ENCODE data around the gene MISP3.

MISP3 gene

DNA sequence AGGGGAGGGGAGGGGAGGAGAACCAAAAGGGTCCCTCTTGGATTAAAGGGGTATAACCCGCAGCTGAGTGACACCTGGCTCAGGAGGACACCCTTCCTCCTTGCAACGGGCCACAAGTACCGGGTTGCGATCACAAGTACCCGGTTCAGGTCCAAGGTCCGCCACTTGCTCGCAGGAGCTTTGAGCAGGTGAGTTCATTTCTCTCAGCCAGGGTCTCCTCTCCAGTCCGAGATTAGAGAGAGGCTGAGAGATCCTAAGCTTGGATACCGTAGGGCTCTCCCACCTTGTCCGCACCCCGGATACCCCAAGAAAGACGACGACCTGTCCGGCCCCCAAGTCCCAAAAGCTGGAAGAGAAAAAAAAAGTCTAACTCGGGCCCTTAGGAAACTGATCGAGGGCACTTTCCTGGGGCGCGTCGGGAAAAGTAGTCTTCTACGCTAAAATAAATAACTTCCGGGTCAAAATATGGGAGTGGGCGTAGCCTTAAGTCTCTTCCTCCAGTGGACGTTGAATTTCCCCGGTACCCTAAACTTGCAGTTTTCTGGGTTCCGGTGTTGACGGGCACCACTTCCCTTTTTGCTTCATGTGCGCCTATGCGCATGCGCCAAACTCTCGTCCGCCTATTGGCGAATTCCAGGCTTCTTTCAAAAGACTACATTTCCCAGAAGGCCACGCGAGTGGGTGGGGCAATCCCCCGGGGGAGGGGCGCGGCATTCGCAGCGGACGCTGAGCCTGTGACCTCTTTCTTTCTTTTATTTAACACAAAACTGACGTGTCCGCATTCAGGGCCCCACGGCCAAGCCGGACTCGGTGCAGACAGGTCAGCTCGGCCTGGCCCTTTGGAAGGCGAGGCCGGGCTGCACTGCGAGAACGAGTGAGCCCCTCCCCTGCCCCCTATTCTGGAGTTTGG lies 8.6 kb downstream of the MISP3 start:
- peak; percentile 99 for DNase-seq (ENCODE audit: low read depth)

DNA sequence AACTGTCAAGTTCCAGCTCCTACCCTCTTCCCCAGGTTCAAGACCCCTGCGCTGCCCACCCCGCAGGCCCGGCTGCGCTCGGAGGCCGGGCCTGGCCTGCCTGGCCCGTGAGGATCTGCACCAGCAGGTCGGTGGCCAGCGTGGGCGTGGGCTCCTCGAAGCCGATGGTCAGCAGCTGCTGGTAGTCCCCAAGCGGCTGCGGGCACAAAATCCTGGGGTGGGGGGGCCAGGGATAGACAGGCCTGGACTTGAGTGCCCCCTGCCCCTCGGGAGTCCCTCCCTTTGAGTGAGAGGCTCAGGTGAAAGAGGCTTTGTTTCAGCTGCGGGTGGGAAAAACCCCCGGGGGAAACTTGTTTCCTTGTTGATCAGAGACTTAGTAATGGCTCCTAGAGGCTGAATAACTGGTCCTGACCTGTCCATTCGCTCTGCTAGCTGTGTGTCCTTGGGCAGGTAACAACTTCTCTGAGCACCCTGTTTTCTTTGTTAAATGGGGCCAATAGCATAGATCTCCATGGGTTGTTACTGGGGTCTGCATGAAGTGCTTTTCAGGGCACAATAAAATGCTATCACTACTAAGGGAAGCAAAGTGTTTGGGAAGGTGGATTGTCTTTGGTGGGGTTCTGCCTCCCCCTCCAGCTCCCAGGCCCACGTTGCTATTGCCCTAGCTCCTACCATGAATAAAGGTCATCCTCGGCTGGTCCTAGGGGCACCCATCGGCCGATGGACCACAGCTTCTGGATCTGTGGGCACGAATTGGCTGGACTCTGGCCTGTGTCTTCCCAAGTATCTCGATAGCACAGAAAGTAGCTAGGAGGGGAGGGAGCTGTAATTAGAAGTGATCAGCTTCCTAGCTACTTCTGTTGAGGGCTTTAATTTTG lies 9.4 kb downstream of the MISP3 start:
- DNase-seq (ENCODE audit: low read depth): no peak

DNA sequence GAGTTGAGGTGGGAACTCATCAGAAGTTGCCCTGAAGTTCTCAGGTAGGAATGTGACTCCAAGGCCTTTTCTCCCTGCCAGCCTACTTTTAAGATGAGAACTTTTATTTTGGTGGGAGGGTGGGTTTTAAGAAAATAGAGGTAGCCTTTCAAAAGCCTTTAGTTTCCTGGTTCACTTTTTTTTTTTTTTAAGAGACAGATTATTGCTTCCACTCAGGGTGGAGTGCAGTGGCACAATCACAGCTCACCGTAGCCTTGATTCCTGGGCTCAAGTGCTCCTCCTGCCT lies 10.0 kb downstream of the MISP3 start:
- DNase-seq (ENCODE audit: low read depth): no peak

DNA sequence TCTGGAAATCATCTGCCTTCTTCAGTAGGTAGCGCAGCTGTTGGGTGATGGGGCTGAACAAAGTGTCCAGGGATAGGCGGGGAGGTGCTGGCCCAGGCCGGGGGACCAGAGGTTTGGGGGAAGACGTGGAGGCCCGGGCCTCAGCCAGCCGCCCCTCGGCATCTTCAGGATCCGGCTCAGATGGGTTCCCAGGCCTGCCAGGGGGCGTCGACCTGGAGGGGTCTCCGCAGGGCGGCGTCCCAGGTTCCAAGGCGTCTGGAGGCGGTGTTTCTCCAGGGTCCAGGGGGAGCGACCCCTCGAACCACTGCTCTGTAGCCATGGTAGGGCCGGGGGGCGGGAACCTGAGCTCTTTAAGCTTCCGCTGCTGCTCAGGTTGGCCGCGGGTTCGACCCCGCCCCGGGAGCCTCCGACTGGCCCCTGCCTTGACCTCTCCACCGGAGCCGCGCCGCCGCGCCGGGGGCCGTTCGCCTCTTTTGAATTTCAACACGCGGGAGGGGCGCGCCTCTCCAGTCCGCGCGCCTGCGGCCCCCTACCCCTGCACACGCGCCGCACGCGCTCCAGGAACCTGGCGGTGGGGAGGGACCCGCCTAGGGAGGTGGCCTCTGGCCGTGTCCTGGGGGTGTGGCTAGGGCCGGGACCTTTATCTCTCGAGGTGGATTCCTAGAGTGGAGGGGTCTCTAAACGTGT lies 12.9 kb downstream of the MISP3 start, which contains the start of gene C19orf67:
Gene C19orf67 (minus strand): TSS at position 475 of the 687 bp plus-strand sequence. CDS start 156 bp downstream, at position 319.
- no peak for DNase-seq (ENCODE audit: low read depth)

DNA sequence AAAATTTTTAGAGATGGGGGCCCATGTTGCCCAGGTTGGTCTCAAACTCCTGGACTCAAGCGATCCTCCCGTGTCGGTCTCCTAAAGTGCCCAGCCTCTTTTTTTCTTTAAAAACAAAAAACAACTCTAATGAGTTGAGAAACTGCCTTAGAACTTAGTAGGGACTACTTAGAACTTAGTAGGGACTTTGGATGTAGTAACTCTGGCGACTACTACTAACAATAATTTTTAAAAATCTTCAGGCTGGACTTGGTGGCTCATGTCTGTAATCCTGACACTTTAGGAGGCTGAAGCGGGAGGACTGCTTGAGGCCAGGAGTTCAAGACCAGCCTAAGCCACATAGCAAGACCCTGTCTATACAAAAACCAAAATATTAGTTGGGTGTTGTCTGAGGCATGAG lies 13.5 kb downstream of the MISP3 start:
- DNase-seq (ENCODE audit: low read depth): no peak

DNA sequence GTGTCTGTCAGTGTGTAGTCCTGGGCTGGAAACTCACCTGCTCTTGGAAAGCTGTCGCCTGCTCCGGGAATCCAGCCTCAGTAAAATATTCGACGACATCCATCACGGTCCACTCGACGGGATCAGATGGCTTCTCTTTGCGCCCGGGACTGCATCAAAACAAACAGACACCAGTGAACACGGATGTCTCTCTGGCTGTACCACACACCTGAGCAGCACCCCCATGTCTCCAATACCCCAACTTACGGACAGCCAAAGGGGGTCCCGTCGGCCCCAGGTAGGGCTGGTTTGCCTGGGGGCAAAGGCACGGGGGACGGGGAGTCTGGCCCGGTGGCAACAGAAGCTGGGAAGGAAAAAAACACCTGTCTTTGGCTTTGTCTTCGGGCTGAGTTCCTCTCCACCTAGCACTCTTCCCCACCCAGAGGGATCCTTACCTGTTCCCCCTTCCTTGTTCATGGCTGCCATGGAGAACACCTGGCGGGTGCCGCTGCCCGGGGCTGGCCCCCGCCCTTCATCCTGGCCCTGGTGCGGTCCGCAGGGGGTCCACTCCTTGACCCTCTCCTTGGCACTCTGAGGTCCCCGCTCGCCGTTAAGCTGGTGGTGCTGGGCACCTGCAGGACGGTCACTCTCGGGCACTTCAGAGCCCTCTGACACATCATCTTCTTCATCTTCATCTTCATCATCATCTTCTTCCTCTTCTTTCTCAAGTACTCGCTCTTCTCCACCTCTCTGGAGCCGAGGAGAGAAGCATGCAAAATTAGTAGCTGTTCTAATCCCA lies 16.2 kb downstream of the MISP3 start:
- DNase-seq (ENCODE audit: low read depth): no peak

DNA sequence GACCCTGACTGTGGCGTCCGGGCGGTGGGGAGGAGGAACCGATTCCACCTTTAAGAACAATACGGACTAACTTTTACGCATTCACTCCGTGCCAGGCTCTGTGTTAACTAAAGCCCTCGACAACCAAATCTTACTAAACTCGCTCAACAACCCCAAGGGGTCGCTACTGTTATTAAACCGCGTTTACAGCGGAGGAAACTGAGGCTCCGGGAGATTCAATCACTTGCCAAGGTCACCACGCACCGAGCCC lies 16.8 kb downstream of the MISP3 start:
- DNase-seq (ENCODE audit: low read depth): no peak

DNA sequence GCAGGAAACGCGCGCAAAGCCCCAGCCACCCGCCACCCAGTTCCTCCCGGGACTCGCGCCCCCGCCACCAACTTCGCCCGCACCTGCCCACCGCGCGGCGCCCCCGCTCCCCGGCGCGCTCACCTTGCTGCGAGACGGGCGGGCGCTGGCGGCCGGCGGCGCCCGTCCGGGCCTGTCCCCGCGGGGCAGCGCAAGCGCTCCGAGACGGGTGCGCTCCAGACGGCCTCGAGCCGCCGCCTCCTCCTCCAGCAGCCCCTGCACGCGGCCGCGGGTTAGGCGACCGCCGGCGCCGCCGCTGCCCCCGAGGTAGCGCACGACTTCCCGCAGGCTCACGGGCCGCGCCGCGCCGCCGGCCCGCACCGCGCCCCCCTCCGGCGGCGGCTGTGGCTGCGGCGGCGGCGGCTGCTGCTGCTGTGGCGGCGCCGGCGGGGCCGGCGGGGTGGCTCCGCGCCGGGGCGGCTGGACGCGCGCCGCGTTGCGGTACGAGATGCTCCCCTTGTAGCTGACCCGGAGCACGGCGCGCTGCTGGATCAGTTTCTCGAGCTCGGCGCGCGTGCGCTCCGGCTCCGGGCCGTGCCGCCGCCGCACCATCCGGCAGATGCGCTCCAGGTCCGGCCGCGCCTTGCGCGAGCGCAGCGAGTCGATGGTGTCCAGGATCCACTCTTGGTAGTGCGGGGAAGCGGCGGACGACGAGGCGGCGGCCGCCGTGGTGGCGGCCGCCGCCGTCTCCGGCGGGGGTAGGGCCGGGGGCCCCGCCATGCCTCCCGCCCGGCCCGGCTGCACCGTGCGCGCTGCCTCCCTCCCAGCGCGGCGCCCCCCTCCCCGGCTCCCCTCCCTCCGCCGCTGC lies 17.3 kb downstream of the MISP3 start:
- no peak for DNase-seq (ENCODE audit: low read depth)

DNA sequence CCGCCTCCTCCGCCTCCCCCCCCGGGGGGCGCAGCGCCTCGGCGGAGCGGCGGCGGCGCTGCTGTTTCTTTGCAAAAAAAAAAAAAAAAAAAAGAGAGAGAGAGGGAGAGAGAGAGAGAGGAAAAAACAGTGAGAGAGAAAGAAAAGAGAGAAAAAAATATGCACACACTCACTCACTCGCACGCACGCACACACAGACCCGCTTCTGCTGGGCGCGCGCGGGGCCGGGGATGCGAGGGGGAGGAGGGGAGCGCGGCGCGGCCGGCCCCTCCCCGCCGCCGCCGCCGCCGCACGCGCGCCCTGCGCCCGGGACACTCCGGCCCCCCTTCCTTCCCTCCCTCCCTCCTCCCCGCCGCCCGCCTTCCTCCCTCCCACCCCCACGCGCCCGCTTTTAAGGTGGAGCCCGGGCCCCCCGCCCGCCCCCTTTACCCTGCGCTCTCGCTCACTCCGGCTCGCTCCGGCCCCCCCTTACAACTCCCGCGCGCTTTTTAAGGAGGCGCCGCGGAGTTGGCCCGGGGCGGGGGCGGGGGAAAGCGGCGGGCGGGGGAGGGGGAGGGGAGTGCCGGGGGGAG lies 18.0 kb downstream of the MISP3 start, which contains the start of gene SAMD1:
Gene SAMD1 (minus strand): TSS at position 243 of the 572 bp plus-strand sequence.
- DNase-seq (ENCODE audit: low read depth): peak; percentile 62

DNA sequence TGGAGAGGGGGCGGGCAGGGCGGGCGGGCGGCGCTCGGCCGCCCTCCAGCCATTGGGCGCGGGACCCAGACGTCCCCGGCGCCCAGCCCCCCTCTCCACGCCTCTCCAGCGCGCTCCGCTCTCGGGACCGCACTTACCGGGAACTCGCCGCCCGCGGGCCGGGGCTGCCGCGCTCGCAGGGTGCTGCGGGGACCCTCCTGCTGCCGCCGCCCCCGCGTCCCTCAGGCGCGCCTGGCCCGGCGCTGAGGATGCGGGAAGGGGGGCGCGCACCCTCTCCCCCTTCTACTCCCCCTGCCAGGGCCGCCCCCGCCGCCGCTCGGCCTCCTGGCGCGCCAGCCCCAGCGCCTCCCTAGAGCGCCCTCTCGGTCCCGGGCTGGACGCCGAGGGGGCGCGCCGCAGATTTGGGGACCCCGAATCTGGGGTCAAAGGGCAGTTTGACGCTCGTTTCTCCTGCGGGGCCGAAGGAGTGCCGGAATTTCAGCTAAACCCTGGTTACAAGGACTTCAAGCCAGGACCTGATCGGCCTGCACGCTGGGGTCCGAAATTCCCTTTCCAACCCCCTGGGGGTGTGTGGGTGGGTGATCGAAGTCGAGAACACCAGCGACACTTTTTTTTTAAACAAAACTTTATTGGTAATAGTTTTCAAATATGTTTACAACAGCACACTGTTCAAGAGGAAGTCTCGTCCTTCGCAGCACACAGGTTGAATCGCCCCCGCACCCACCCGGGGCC lies 18.7 kb downstream of the MISP3 start:
- no peak for DNase-seq (ENCODE audit: low read depth)

DNA sequence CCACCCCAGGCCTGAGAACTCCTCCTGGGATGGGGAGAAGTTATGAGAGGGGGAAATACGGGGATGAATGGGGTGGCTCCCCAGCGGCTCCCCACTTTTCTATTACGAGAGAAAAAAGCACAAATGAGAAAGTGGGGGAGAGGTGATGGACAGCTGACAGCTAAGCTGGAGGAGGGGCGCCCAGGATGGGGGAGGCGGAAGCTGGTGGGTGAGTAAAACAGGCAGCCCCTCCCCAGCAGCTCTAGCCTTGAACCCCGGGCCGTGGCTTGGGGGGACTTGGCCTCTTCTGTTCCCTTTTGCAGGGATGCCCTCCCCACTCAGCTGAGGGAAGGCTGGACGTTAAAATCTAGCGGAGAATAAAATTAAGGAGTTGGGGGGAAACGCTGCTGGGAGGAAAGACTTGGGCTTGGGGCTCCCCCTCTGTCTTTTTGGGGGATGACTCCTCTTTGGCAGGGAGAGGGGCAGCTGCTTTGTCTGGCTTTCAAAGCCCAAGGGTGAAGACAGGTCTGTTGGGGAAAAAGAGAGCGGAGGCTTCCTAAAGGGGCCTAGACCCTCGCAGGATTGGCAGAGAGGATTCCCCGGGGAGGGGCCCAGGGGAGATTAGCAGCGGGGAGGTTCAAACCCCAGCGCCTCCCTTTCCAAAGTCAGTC lies 19.4 kb downstream of the MISP3 start:
- no peak for DNase-seq (ENCODE audit: low read depth)

DNA sequence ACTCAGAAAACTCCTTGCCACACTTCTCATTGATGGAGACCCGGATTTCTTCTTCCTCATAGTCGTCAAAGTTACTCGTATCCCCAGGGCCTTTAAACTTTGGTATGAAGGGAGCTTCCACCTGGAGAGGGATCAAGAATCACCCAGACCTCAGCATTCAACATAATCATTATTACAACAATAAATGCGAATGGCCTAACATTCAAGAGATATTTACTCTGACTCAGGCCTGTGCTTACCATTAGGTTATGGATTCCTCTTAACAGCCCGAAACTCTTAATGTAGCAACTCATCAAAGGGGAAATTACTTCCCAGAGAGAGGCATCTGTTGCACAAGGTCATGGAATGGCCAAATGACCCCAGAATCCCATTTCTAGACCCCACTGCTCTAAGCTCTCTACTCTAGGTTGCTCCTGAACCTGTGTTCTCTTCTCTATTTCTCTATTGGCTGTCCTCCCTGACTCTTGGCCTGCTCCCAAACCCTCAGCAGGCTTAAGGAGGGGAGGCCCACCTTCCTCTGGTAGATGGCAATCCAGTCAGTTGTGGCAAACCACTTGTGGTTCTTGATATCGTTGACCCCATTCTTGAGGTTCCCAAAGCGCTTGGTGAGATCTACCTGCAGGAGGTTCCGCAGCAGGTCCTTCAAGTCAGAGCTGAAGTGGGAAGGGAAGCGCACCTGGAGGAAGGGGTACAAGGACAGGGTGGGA lies 20.7 kb downstream of the MISP3 start:
- DNase-seq (ENCODE audit: low read depth): no peak

DNA sequence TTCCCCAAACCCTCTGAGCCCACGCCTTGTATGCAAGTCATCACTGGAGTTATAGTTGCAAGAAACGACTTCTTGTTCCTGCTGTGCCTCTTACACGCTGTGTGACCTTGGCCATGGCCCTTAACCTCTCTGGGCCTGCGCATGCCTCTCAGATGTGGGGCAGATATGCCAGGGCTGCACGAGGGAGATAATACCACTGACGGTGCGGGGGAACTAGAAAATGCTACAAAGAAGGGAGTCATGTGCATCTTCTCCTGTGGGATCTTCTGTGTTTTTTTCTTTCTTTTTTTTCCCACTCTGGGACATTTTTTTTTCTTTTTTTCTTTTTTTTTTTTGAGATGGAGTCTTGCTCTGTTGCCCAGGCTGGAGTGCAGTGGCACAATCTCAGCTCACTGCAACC lies 22.3 kb downstream of the MISP3 start:
- no peak for DNase-seq (ENCODE audit: low read depth)

DNA sequence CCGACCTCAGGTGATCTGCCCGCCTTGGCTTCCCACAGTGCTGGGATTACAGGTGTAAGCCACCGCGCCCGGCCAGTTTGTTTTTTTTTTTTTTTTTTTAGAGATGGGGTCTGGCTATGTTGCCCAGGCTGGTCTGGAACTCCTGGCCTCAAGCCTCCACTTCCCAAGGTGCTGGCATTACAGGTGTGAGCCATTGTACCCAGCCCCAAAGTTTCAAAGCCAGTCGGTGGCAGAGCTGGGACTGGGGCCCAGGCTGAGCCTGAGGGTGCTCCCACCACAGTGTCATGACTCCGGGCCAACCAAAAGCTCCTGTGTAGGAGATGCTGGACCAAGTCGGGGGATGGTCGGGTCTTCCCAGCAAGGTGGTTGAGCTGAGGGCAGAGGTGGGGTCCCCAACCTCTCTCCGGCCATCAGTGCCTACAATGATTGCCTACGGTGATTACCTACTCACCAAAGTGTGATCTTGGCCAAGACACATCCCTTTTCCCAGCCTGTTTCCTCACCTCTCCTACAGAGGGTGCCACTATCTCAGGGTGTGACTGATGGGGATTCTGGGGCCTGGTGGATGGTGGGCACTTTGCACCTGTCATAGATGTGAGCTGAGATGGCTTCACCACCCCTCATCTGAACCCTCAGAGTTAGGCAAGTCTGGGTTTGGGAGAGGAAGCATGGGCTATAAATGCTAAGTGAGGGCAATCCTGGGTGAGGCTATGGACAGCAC lies 23.8 kb downstream of the MISP3 start:
- DNase-seq (ENCODE audit: low read depth): no peak

DNA sequence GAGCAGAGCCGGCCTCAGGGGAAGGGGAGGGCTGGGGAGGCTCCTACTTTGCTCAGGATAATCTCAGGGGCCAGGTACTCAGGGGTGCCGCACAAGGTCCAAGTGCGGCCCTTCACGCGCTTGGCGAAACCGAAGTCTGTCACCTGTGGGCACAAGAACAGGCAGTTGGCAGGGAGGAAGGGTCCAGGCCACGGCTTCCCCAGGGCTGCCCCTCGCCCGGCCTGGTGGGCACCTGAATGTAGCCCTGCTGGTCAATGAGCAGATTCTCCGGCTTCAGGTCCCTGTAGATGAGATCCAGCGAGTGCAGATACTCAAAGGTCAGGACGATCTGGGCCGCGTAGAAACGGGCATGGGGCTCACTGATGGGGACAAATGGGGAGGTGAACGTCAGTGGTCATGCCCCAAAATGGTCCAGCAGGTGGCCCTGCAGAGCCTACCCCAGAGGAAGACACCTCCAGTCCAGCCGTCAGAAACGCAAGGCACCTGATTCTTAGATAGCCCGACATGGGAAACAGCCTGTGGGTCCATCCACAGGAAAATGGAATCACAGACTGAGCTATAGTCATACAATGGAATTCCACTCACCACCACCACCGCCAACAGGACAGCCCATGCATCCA lies 25.1 kb downstream of the MISP3 start:
- DNase-seq (ENCODE audit: low read depth): no peak

DNA sequence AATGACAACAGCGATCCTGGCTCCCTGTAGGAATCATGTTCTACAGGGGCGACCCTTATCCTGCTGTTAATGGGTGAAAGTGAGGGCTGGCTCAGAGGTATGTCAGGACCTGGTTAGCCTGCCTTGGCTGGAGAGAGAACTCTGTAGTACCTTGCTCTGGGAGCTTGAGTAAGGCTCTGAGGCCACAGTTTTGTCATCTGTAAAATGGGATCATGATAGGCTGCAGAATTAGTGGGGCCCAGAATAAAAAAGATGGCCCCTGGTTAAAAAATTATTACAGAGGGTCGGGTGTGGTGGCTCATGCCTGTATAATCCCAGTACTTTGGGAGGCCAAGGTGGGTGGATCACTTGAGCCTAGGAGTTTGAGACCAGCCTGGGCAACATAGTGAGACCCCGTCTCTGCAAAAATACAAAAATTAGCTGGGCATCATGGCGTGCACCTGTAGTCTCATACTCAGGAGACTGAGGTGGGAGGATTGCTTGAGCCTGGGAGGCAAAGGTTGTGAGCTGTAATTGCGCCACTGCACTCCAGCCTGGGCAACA lies 28.5 kb downstream of the MISP3 start:
- DNase-seq (ENCODE audit: low read depth): no peak

DNA sequence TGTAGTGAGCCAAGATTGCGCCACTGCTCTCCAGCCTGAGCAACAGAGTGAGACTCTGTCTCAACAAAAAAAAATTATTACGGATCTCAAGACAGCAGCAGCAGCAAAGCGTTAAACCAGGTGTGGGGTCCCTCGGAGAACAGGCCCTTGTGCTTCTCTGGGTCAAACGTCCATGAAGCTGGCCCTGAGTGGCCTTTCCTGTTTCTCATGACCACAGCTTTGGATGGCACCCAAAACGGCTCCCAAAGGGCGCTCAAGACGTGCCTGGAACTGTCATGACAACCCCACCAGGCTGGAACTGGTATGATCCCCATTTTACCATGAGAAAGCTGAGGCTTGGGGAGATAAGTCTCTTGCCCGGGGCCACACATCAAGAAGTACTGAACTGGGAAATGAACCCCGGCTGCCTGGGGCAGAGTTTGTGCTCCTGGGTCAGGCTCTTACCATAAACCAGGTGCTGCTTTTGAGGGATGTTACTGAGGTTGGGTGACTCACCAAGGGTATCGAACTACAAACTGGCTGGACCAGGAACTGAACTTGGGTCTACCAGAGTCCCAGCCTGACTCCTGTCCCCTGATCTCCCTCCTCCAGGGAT lies 29.6 kb downstream of the MISP3 start:
- no peak for DNase-seq (ENCODE audit: low read depth)
